Loucy (cell line): ENCODE results near the gene TMEM51.

Source experiments
- EZH2phosphoT487 ChIP-seq: fragments of 200-600 bp; IDR thresholded peaks from 2 replicates; pipeline ENCODE4 v1.6.1; 2018; ENCODE audit warnings: antibody characterized with exemption, mild to moderate bottlenecking, moderate library complexity, borderline replicate concordance
- TF ChIP-seq, protein P1 (sequence below): fragments of 200-600 bp; sonication (generic); conservative IDR thresholded peaks from 2 replicates; pipeline ENCODE4 v1.5.1; 2014; ENCODE audit warnings: mild to moderate bottlenecking, antibody characterized with exemption, low read length

DNA sequence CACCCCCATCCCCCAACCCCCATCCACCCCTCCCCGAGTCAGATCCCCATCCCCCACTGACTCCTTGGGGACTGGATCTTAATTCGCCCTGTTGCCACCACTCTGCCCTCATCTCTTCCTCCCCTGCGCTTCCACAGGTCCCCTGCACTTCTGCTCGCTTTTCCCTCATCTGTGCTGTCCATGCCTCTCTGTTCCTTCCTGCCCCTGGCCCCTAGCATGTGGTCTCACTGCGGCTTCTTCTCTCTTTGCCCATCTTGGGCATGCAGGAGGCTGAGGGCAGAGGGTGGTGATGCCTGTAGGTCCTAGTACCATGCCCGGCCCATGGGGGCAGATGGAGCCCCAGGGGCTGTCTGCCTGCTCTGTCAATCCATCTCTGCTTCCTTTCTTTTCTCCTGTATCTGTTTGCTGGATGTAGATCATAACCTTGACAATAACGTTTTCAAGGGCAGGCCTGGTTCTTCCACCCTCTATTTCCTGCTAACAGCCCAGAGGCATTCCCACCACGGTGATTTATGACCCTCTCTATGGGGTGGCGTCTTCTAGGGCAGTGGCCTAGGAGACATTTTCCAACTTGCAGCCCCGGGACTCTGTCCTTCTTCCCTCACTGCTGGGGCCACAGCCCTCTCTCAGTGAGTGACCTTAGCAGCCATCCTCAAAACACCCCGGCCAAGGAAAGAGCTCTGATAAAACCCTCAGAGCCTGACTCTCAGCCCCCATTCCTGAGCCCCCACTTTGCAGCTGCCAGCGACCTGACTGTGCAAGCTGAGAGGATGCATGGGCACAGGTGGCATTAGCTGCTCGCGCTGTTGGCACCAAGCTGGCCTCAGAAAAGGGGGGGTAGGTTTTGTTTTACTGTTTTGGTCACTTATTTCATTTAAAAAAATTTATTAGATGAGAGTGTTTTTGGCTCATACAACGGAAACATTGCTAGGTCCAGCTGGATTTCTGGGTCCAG, 33.9 kb downstream of the TMEM51 start:
- TF ChIP-seq, protein P1, sequence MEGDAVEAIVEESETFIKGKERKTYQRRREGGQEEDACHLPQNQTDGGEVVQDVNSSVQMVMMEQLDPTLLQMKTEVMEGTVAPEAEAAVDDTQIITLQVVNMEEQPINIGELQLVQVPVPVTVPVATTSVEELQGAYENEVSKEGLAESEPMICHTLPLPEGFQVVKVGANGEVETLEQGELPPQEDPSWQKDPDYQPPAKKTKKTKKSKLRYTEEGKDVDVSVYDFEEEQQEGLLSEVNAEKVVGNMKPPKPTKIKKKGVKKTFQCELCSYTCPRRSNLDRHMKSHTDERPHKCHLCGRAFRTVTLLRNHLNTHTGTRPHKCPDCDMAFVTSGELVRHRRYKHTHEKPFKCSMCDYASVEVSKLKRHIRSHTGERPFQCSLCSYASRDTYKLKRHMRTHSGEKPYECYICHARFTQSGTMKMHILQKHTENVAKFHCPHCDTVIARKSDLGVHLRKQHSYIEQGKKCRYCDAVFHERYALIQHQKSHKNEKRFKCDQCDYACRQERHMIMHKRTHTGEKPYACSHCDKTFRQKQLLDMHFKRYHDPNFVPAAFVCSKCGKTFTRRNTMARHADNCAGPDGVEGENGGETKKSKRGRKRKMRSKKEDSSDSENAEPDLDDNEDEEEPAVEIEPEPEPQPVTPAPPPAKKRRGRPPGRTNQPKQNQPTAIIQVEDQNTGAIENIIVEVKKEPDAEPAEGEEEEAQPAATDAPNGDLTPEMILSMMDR: no peak
- no peak for TF ChIP-seq EZH2phosphoT487
